Activated CD4-positive, alpha-beta T cell treated with anti-CD3 and anti-CD28 coated beads, Interleukin-2, amount 50 U/mL, for 4 hours (primary cell): ENCODE data around the gene PPCS.
A peak's percentile ranks its signal among the peaks of the same experiment; 100 is the strongest.

ENCODE experiments used
- DNase-seq, 2 experiments: peaks; one replicate each; pipeline ENCODE4 v3.0.0-alpha.2; 2020

PPCS gene

GRCh38 chr1:42456010-42456753 is at the start of gene PPCS, which contains the start of gene ZMYND12:
PPCS (plus strand) TSS chr1:42456543; CDS start chr1:42456566, 23 bp downstream.
ZMYND12 (minus strand) TSS chr1:42456022; CDS start chr1:42455997, 25 bp downstream.
- DNase-seq, result peak; percentile 89 to 92

GRCh38 chr1:42414551-42415496 is 41.5 kb upstream of the PPCS start:
- no peak for DNase-seq

GRCh38 chr1:42417166-42417565 is 39.2 kb upstream of the PPCS start:
- no peak for DNase-seq

DNA sequence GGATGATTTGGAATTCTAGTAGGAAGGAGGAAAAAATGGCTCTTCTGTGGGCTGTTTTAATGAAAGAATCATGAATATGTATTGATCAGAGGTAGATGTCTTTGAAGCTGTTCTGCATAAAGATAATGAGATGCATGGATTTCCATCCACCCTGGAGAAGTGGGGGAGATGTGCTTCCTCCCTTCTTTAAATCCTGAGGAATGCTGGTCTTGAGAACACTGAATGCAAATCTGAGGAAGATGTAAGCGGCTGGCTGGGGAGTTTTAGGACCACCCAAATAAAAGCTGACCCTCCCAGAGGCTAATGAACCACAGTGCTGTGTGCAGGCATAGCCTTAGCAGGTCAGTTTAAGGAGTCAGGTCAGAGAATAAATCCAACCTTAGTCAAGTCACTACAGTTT is 37.8 kb upstream of the PPCS start:
- DNase-seq, result no peak

DNA sequence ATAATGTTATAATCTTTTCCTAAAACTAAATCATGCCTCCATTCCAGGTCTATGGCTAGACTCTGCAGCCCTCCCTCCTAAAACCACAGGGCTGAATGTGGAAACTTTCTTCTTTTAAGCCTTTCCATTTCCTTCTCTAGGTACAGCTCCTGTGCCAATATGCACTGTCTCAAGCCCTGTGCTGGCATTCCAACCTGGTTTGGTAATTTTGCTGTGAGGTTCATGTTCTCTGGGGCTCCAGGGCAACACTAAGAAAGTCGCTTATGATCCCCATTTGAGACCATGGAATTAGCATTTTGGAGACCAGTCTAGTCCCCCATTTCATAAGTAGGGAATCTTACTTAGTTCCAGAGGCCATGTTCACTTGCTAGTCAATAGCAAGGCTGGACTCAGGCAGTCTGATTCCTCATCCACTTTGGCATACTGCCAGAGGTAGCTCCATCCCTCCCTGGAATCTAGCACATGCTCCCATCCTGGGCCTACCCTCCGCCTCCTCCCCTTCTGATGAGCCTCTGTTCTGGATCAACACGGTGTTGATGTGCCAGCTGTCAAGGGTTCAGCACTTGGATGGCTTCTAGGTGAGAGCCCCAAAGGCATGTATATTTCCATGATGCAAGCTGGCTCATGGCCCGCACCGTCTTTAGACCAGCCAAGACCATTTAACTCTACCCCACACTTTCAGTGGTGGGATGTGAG is 37.1 kb upstream of the PPCS start:
- no peak for DNase-seq

- no peak for DNase-seq
These were observed 36.2 kb upstream of the PPCS start for GRCh38 chr1:42420121-42420520.

- DNase-seq, result no peak
These were observed 35.3 kb upstream of the PPCS start for GRCh38 chr1:42420911-42421585.

DNA sequence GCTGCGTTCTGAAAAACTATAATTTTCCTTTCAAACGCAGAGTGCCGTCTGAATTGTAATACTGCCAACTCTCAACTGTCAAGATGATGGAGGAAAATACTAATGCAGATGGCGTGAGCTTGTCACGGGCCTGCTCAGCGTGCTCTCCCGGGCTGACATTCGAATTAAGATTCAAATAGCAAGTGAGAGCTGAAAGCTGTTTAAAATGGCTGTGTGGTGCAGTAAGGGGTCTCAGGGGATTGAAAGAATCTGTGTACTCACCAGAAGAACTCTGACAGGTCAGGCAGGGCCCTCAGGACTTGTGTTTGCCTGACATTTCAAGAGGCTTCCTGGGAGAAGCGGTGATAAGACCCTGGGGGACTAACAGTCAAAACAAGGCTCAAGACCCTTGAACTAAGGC is 33.6 kb upstream of the PPCS start:
- DNase-seq, result no peak

- no peak for DNase-seq
These were observed 32.7 kb upstream of the PPCS start for GRCh38 chr1:42423681-42424080.

GRCh38 chr1:42424201-42424600 is 32.1 kb upstream of the PPCS start:
- DNase-seq, result no peak

- no peak for DNase-seq
These were observed 29.1 kb upstream of the PPCS start for GRCh38 chr1:42427240-42427639.

DNA sequence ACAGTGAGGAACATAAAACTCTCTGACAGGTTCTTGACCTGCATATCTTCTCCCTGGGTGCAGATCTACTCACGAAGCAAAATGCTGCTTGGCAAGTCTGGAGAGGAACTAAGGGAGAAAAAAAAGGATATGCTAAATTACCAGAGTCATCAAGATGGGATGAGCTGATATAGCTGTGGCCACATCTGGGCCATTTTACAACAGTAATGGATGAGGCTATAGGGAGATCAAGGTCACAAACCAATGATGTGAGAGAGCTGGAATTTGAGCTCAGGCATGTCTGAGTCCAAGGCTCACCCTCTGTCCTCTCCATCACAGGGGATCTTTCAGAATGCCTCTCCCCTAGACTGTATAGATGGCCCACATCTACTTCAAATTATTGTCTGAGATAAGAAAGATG is 26.7 kb upstream of the PPCS start:
- no peak for DNase-seq

DNA sequence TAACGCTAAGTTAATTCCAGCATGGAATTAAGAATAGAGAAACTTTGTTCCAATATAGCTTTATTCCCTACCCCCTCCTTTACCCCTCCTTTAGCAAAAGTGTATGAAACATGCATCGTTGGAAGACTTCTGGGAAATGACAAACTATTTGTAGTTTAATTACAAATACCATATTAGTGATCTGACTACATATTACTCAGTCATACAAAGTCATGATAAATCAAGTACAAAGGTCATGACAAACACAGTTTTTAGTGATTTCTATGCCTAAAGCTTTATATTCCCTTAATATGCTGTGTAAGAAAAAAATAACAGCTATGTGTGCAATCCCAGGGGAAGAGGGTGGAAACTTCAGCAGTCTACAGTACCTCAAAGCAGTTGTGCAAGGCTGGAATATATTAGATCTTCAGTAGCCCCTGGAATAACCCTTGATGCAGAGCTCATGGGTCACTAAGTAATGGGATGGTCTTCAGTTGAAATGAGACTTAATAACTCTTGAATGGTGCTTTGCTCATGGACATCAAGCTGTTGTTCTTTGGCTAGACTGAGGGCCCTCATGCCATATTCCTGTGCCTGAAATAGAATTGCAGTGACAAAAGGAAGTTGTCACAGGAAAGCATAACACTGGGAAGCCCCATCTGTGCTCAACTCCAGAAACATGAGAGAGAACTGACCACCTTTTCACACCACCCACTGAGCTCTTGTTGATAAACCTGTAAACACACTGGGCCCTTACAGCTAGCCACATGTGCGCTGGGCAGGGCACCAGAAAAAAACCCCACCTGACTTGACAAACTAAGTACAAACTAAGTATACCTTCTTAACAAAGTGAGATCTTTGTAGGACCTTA is 25.8 kb upstream of the PPCS start:
- no peak for DNase-seq

GRCh38 chr1:42431514-42431913 is 24.8 kb upstream of the PPCS start:
- DNase-seq, result no peak

GRCh38 chr1:42432714-42433113 is 23.6 kb upstream of the PPCS start:
- DNase-seq, result no peak

GRCh38 chr1:42433369-42433768 is 23.0 kb upstream of the PPCS start:
- DNase-seq, result no peak

GRCh38 chr1:42434340-42434739 is 22.0 kb upstream of the PPCS start:
- DNase-seq, result no peak

DNA sequence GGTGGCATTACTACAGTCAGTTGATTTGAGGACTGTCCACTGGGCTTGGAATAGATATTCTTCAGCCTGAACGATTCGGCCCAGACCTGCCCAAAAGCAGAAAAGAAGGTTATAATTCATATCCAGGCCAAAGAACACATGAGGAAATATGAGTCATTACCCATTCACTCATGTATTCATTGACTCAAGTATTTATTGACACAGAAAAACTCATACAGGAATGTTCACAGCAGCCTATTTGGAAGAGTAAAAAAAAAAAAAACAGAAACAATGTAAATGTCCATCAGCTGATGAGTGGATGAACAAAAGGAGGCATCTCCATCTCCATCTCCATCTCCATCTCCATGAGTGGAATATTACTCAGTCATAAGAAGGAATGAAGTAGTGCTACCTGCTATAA is 16.4 kb upstream of the PPCS start:
- DNase-seq, result no peak

DNA sequence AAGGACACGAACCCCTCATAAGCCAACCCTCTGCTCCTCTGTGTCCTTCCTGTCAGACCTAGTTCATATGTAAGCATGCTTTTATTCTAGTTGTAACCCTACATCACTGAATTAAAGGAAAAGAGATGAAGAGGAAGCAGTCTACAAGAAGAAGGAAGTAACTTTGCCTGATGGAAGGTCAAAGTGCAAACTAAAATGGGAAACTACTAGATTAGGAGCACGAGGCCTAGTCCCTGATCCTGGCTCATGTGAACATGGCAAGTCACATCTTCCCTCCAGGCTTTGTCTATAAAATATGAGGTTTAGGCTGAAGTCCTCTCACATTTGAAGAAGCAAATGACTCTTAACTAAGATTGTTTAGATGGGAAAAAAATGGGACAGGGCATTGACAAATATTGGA is 13.7 kb upstream of the PPCS start:
- no peak for DNase-seq

- no peak for DNase-seq
These were observed 7.1 kb upstream of the PPCS start for GRCh38 chr1:42449256-42449655.

DNA sequence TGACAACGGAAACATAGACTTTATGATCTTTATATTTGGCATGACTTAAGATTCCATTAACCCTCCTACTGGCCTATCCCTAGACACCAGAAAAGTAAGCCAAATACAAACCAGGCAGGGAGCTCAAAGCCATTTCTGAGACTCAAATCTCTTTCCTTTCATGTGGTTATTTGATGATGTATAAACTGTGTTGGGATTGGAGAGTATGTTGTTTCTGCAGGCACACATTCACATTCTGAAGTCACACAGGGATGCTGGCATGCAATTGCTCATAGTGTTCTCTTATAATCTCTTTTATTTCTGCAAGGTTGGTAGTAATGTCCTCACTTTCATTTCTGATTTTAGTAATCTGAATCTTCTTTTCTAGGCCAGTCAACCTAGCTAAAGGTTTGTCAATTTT is 6.3 kb upstream of the PPCS start:
- DNase-seq, result no peak

DNA sequence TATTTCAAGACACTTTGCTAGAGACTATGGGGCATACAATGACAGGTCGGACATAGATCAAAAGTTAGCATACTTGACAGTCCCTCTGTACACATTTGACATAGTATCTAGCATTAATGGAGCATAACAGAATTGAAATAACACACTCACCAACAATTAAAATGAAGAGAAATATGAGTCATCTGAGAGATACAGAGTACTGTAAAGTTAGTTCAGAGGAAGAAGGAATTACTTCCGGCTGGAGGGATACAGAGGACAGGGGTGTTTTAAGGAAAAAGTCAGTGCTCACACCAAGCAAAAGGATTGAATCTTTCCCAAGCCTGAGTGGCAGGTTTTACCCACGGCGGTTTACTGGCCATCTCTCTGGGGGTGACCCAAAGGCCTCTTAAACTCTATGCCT is 3.0 kb upstream of the PPCS start:
- DNase-seq, result no peak
